Esophagus squamous epithelium (tissue), 4 donors: ENCODE measurements around the gene GALNT7.

Source experiments
- POLR2A ChIP-seq, 4 donors: fragments of 450-650 bp; IDR thresholded peaks; one replicate each; pipeline ENCODE4 v1.6.1; 2017; ENCODE audit warnings: antibody characterized with exemption in 4 of 4, mild to moderate bottlenecking in 4 of 4, moderate library complexity in 3 of 4
- TF ChIP-seq, protein P1 (sequence below), 6 experiments: fragments of 450-650 bp in 4 of 6; fragments of 200-600 bp in 2 of 6; sonication (generic) in 2 of 6; IDR thresholded peaks; one replicate each; pipeline ENCODE4 v1.5.1; 2016 to 2019; ENCODE audit warnings: antibody characterized with exemption in 6 of 6, mild to moderate bottlenecking in 4 of 6, moderate library complexity in 4 of 6

DNA sequence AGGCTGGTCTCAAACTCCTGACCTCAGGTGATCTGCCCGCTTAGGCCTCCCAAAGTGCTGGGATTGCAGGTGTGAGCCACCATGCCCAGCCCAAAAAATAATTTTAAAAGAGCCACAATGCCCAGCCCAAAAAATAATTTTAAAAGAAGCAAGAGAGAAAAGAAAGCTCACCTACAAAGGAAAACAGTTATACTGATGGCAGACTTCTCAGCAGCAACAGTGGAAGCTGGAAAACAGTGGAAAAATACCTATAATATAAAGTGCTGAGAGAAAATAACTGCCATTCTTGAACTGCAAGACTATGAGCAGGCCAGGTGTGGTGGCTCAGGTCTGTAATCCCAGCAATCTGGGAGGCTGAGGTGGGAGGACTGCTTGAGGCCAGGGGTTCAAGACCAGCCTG, 178.9 kb downstream of the GALNT7 start:
- TF ChIP-seq, protein P1, sequence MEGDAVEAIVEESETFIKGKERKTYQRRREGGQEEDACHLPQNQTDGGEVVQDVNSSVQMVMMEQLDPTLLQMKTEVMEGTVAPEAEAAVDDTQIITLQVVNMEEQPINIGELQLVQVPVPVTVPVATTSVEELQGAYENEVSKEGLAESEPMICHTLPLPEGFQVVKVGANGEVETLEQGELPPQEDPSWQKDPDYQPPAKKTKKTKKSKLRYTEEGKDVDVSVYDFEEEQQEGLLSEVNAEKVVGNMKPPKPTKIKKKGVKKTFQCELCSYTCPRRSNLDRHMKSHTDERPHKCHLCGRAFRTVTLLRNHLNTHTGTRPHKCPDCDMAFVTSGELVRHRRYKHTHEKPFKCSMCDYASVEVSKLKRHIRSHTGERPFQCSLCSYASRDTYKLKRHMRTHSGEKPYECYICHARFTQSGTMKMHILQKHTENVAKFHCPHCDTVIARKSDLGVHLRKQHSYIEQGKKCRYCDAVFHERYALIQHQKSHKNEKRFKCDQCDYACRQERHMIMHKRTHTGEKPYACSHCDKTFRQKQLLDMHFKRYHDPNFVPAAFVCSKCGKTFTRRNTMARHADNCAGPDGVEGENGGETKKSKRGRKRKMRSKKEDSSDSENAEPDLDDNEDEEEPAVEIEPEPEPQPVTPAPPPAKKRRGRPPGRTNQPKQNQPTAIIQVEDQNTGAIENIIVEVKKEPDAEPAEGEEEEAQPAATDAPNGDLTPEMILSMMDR (IDR thresholded peaks at IDR 0.05), result no peak
- TF ChIP-seq POLR2A (IDR thresholded peaks at IDR 0.05), result no peak
